ENCODE data around the gene WDR81.

Gene WDR81

DNA sequence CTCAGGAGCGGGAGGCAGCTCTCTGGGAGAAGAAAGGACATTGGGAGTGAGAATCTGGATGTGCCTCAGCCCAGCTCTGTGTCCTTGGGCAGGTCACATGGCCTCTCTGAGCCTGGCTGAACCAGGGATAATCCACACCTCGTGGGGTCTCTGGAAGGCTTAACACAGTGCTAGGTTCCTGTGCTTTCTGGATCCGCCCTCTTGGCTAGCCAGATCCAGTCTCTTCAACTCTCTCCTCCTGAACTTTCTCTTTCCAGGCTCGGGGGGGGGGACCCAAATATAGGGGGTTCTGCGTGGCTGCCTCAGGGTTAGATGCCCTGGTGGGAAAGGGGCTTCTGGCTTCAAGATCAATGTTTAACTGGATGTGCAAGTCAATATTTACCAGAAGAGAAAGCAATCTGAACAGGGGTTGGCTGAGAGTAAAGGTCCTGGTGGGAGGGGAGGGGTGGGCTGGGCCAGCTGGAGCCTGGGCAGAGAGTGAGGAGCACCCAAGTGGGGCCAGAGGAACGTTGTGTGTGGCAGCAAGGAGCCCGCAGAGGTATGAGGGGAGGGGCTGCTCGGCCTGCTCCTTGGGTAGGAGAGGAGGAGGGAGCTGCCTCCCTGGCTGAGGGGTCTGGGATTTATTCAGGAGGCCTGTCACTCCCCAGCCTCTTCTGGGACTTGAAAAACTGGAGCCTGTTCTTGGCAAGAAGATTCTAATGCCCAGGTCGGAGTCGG, 18.0 kb downstream of the WDR81 start, which contains the start of gene SERPINF2:
TSS of gene SERPINF2 (plus strand) at position 501 of the 717 bp plus-strand sequence. CDS start 2,125 bp downstream, outside the sequence.
- TF ChIP-seq, protein P1, sequence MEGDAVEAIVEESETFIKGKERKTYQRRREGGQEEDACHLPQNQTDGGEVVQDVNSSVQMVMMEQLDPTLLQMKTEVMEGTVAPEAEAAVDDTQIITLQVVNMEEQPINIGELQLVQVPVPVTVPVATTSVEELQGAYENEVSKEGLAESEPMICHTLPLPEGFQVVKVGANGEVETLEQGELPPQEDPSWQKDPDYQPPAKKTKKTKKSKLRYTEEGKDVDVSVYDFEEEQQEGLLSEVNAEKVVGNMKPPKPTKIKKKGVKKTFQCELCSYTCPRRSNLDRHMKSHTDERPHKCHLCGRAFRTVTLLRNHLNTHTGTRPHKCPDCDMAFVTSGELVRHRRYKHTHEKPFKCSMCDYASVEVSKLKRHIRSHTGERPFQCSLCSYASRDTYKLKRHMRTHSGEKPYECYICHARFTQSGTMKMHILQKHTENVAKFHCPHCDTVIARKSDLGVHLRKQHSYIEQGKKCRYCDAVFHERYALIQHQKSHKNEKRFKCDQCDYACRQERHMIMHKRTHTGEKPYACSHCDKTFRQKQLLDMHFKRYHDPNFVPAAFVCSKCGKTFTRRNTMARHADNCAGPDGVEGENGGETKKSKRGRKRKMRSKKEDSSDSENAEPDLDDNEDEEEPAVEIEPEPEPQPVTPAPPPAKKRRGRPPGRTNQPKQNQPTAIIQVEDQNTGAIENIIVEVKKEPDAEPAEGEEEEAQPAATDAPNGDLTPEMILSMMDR (IDR thresholded peaks at IDR 0.05; ENCODE audit: low read length, missing control alignments): no peak
- no peak within 1 kb of the TSS for H3K4me3 ChIP-seq (replicated peaks; ENCODE audit: low read depth, low read length)
- DNase-seq (ENCODE audit: low read depth): no peak

DNA sequence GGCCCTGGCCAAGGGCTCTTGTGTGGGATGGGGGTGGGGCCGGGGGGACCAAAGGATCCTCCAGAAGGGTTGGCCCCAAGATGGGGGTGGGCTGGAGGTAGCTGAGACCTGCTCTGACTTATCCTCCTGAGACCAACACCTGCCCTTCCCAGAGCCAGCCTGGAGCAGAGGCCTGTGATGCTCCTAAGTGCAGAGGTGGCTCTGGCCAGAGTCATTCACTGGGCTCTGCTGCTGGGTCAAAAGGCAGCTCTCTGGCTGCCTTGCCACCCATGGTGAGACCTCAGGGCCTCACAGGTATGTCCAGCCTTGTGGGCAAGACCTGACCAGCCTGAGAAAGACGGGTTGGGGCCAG, 18.6 kb downstream of the WDR81 start:
- TF ChIP-seq, protein P1 (IDR thresholded peaks at IDR 0.05; ENCODE audit: low read length, missing control alignments): no peak
- no peak overlapping the region for H3K4me3 ChIP-seq (replicated peaks; ENCODE audit: low read depth, low read length)

GRCh38 chr17:1744551-1745512, 20.3 kb downstream of the WDR81 start:
- no peak for DNase-seq (ENCODE audit: low read depth)
- no peak overlapping the region for H3K4me3 ChIP-seq (replicated peaks; ENCODE audit: low read depth, low read length)
- TF ChIP-seq, protein P1 (IDR thresholded peaks at IDR 0.05; ENCODE audit: low read length, missing control alignments): no peak

More for the DNA sequence above, 18.6 kb downstream of the WDR81 start:
- DNase-seq (ENCODE audit: low read depth): no peak

- TF ChIP-seq, protein P1 (IDR thresholded peaks at IDR 0.05; ENCODE audit: low read length, missing control alignments): no peak
- no peak overlapping the region for H3K4me3 ChIP-seq (replicated peaks; ENCODE audit: low read depth, low read length)
- DNase-seq (ENCODE audit: low read depth): no peak
These were observed 21.1 kb downstream of the WDR81 start for GRCh38 chr17:1745513-1746020.

DNA sequence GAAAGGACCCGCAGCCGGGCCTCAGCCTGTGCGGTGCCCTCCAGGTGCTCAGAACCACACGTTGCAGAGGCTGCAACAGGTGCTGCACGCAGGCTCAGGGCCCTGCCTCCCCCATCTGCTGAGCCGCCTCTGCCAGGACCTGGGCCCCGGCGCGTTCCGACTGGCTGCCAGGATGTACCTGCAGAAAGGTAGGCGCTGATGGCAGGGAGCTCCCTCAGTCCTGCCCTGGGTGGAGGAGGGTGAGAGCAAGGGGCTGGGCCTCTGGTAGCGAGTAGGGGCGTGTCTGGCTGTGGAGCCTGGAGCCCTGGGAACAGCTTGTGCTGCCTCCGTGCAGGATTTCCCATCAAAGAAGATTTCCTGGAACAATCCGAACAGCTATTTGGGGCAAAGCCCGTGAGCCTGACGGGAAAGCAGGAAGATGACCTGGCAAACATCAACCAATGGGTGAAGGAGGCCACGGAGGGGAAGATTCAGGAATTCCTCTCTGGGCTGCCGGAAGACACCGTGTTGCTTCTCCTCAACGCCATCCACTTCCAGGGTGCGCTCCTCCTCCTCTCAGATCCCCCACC, 22.6 kb downstream of the WDR81 start:
- TF ChIP-seq, protein P1 (IDR thresholded peaks at IDR 0.05; ENCODE audit: low read length, missing control alignments): no peak
- H3K4me3 ChIP-seq (replicated peaks; ENCODE audit: low read depth, low read length): no peak overlapping the region
- peak; percentile 44 for DNase-seq (ENCODE audit: low read depth)

- TF ChIP-seq, protein P1 (IDR thresholded peaks at IDR 0.05; ENCODE audit: low read length, missing control alignments): no peak
- DNase-seq (ENCODE audit: low read depth): no peak
- H3K4me3 ChIP-seq (replicated peaks; ENCODE audit: low read depth, low read length): no peak overlapping the region
These were observed 26.1 kb downstream of the WDR81 start for GRCh38 chr17:1750628-1751027.
